ENCODE measurements around the gene ITGA8. TPM values are rescaled to one million over a fixed set of nuclear protein-coding genes. Genes with fewer than 3 reads are reported as not detected.

The ITGA8 gene
- total and polyA plus RNA-seq, 2 of the 13 experiments (the other 11 are each of a cell fraction or from before 2014, with no cell fraction given): not detected

DNA sequence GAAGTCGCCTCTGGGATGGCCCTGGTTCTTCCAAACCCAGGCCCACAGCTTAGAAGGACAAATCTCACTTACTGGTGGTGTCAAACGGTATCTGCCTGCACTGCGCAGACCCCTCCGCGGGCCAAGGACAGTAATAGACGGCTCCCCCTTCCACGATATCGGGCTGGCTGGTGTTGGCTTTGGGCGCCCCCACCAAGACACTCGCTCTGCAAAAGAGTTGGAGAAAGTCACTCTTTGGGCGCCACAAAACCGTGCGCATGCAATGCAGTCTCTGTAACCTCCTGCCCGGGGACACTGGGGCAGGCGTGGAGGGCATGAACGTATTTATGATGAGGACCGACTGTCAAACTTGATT lies 1.1 kb downstream of the ITGA8 start:
- H3K9me3 ChIP-seq (ENCODE audit: low read length): no peaks in the 10 kb centered on the region
- H4K20me1 ChIP-seq (ENCODE audit: insufficient read depth, low read length): no peaks in the 10 kb centered on the region
- no peak overlapping the region for H3K4me2 ChIP-seq (ENCODE audit: low read depth, low read length)
- CTCF ChIA-PET (ENCODE audit: low intra/inter-chr PET ratio, low total read pairs): no interaction called here
- H3K36me3 ChIP-seq (replicated peaks in 1 of 2; ENCODE audit: control insufficient read depth in 1 of 2, insufficient read depth in 2 of 2, low read length in 2 of 2): no peaks in the 10 kb centered on the region
- 18% methylated on average over 14 of the region's 17 CpGs for WGBS (ENCODE audit: low lambda C conversion rate)
- no peaks in the 10 kb centered on the region for H3K79me2 ChIP-seq (ENCODE audit: insufficient read depth, low read length)
- no peak overlapping the region for H3K27ac ChIP-seq (ENCODE audit: extremely low read length, insufficient read depth, low read length)
- no peaks in the 10 kb centered on the region for H3K4me1 ChIP-seq (ENCODE audit: insufficient read depth, low read length)
- H3K27me3 ChIP-seq (ENCODE audit: control insufficient read depth in 1 of 2, insufficient read depth in 2 of 2, low read length in 2 of 2): peaks cover 2 to 41% of the 10 kb centered on the region in 2 experiments; a peak in 3 of 5 replicates
- no peak overlapping the region for H3K4me3 ChIP-seq (replicated peaks in 1 of 3; ENCODE audit: insufficient read depth in 1 of 3, low read depth in 2 of 3, low read length in 3 of 3)
- no peak overlapping the region for H3K9ac ChIP-seq (ENCODE audit: insufficient read depth, low read depth, low read length)
- no TSS peak for BruUV-seq (replicated peaks)
- FAIRE-seq: no peak
- H2AFZ ChIP-seq (ENCODE audit: low read length): no peak overlapping the region
- POLR2A ChIA-PET: no interaction called here
- intact Hi-C loops (cut with micrococcal nuclease; ENCODE audit: unreplicated experiment): no loop called here
- in situ Hi-C loops (cut with HindIII; ENCODE audit: extremely low pct_ligation_motif_present, low pct_unique_long_range_greater_than_20kb): no loop called here
- no peak for ATAC-seq
- DNase-seq (ENCODE audit: low spot score): no peak
- no peak for TF ChIP-seq POLR2AphosphoS2 (IDR thresholded peaks at IDR 0.05; ENCODE audit: low read depth, low read length)
- TF ChIP-seq, protein P1, sequence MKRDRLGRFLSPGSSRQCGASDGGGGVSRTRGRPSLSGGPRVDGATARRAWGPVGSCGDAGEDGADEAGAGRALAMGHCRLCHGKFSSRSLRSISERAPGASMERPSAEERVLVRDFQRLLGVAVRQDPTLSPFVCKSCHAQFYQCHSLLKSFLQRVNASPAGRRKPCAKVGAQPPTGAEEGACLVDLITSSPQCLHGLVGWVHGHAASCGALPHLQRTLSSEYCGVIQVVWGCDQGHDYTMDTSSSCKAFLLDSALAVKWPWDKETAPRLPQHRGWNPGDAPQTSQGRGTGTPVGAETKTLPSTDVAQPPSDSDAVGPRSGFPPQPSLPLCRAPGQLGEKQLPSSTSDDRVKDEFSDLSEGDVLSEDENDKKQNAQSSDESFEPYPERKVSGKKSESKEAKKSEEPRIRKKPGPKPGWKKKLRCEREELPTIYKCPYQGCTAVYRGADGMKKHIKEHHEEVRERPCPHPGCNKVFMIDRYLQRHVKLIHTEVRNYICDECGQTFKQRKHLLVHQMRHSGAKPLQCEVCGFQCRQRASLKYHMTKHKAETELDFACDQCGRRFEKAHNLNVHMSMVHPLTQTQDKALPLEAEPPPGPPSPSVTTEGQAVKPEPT (CRISPR knock-in tag; IDR thresholded peaks at IDR 0.05; ENCODE audit: low read depth): no peak
- TF ChIP-seq NFE2 (CRISPR knock-in tag; IDR thresholded peaks at IDR 0.05): no peak
- no peak for TF ChIP-seq ZNF253 (CRISPR knock-in tag; IDR thresholded peaks at IDR 0.05; ENCODE audit: borderline replicate concordance)
- no peak for TF ChIP-seq ATF1 (CRISPR knock-in tag; IDR thresholded peaks at IDR 0.05)
- TF ChIP-seq SETDB1 (CRISPR knock-in tag; IDR thresholded peaks at IDR 0.05; ENCODE audit: borderline replicate concordance): no peak
- TF ChIP-seq, protein P2, sequence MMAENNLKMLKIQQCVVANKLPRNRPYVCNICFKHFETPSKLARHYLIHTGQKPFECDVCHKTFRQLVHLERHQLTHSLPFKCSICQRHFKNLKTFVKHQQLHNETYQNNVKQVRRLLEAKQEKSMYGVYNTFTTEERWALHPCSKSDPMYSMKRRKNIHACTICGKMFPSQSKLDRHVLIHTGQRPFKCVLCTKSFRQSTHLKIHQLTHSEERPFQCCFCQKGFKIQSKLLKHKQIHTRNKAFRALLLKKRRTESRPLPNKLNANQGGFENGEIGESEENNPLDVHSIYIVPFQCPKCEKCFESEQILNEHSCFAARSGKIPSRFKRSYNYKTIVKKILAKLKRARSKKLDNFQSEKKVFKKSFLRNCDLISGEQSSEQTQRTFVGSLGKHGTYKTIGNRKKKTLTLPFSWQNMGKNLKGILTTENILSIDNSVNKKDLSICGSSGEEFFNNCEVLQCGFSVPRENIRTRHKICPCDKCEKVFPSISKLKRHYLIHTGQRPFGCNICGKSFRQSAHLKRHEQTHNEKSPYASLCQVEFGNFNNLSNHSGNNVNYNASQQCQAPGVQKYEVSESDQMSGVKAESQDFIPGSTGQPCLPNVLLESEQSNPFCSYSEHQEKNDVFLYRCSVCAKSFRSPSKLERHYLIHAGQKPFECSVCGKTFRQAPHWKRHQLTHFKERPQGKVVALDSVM (CRISPR knock-in tag; IDR thresholded peaks at IDR 0.05): no peak
- TF ChIP-seq SYNCRIP (IDR thresholded peaks at IDR 0.05; ENCODE audit: insufficient read depth, low read depth, low read length): no peak

All from HepG2 (cell line).